PC-3 (cell line): ENCODE measurements around the gene NAV2. TPM values are rescaled to one million over a fixed set of nuclear protein-coding genes. Genes with fewer than 3 reads are reported as not detected.

Experiments
- ATAC-seq: fragments of 200-7000 bp; cut with Tn5 transposase; 2 replicates; pipeline ENCODE4 v1.9.1; 2020; ENCODE audit warnings: mild to moderate bottlenecking, moderate library complexity
- BruUV-seq: library from RNA; stranded (reverse); fragments of 400-500 nt; replicated peaks from 2 replicates; lab custom pipeline; 2021; lab: Mats Ljungman, UMichigan
- CTCF ChIA-PET: fragments of 300-600 bp; sonication (Branson Sonifier 250); formaldehyde crosslinking; loops from one replicate; lab custom pipeline; 2022; ENCODE audit warnings: antibody characterized with exemption; lab: Charles Lee
- POLR2A ChIA-PET: fragments of 300-600 bp; sonication (Branson Sonifier 250); formaldehyde crosslinking; loops from one replicate; lab custom pipeline; 2022; ENCODE audit warnings: antibody characterized with exemption; ENCODE audit not compliant: unreplicated experiment; lab: Charles Lee
- DNase-seq: peaks from one replicate; pipeline ENCODE4 v3.0.0-alpha.2; 2015
- H2AFZ ChIP-seq: fragments of 300-600 bp; sonication (generic); 2 replicates; pipeline ENCODE4 v1.6.0; 2016; ENCODE audit warnings: antibody characterized with exemption, low read length
- H3F3A ChIP-seq: fragments of 300-600 bp; sonication (generic); one replicate; pipeline ENCODE4 v1.6.0; 2017; ENCODE audit warnings: antibody characterized with exemption, low read length, control low read depth, mild to moderate bottlenecking; ENCODE audit not compliant: unreplicated experiment
- H3K27ac ChIP-seq: fragments of 300-600 bp; sonication (generic); 2 replicates; pipeline ENCODE4 v1.5.1; 2016; ENCODE audit warnings: mild to moderate bottlenecking, low read length
- H3K27me3 ChIP-seq: fragments of 300-600 bp; sonication (generic); 2 replicates; pipeline ENCODE4 v1.6.1; 2016; ENCODE audit warnings: low read length, mixed read lengths
- H3K36me3 ChIP-seq: fragments of 300-600 bp; sonication (generic); 2 replicates; pipeline ENCODE4 v1.6.1; 2016; ENCODE audit warnings: low read depth, mixed run types, low read length, mixed read lengths
- H3K4me1 ChIP-seq: fragments of 300-600 bp; sonication (generic); 2 replicates; pipeline ENCODE4 v1.5.1; 2016; ENCODE audit warnings: low read length; ENCODE audit not compliant: insufficient read depth
- H3K4me2 ChIP-seq: fragments of 300-600 bp; sonication (generic); 2 replicates; pipeline ENCODE4 v1.6.0; 2016; ENCODE audit warnings: low read length
- H3K4me3 ChIP-seq: fragments of 300-600 bp; sonication (generic); 2 replicates; pipeline ENCODE4 v1.5.1; 2016; ENCODE audit warnings: mild to moderate bottlenecking, low read length, mixed read lengths
- H3K79me2 ChIP-seq: fragments of 300-600 bp; sonication (generic); 2 replicates; pipeline ENCODE4 v1.6.1; 2017; ENCODE audit warnings: low read length, mixed read lengths
- H3K9ac ChIP-seq: fragments of 300-600 bp; sonication (generic); 2 replicates; pipeline ENCODE4 v1.6.0; 2016; ENCODE audit warnings: mild to moderate bottlenecking, low read length
- H3K9me2 ChIP-seq: fragments of 300-600 bp; sonication (generic); replicated peaks from 2 replicates; pipeline ENCODE4 v1.6.1; 2016; ENCODE audit warnings: mixed run types, low read length, mixed read lengths
- H3K9me3 ChIP-seq: fragments of 300-600 bp; sonication (generic); 2 replicates; pipeline ENCODE4 v1.6.1; 2016; ENCODE audit warnings: low read length, mixed read lengths
- H4K20me1 ChIP-seq: fragments of 300-600 bp; sonication (generic); 2 replicates; pipeline ENCODE4 v1.6.1; 2016; ENCODE audit warnings: low read length, mixed read lengths
- CTCF ChIP-seq: fragments of 300-600 bp; sonication (generic); conservative IDR thresholded peaks from 2 replicates; pipeline ENCODE4 v1.5.1; 2017; ENCODE audit warnings: antibody characterized with exemption, low read depth, mild to moderate bottlenecking, low read length
- EZH2 ChIP-seq: fragments of 300-600 bp; sonication (generic); IDR thresholded peaks from one replicate; pipeline ENCODE4 v1.6.1; 2017; ENCODE audit warnings: antibody characterized with exemption, mild to moderate bottlenecking, low read length; ENCODE audit not compliant: unreplicated experiment
- EZH2phosphoT487 ChIP-seq: fragments of 300-600 bp; sonication (generic); IDR thresholded peaks from 2 replicates; pipeline ENCODE4 v1.6.1; 2018; ENCODE audit warnings: mild to moderate bottlenecking, antibody characterized with exemption, low read length, borderline replicate concordance
- intact Hi-C: fragments of 100-400 bp; cut with micrococcal nuclease; formaldehyde crosslinking; loops from 2 replicates; pipeline ENCODE4 v1.9.0; 2023
- total RNA-seq: library from RNA; depleted of rRNA; stranded (reverse); fragments of >200 nt; gene quantifications from 2 replicates; pipeline ENCODE4 v1.2.3, GENCODE V29; 2014

NAV2 gene
- total RNA-seq, 1 experiment from 2014 or later = 10.4 TPM

- POLR2A ChIA-PET = no interaction called here
- intact Hi-C loops = no loop called here
Observed at GRCh38 chr11:19886498-19886897, 173.9 kb downstream of the NAV2 start.

GRCh38 chr11:19887842-19888241, 175.2 kb downstream of the NAV2 start:
- TF ChIP-seq EZH2phosphoT487 (no peak), CTCF (no peak), EZH2 (no peak)
- intact Hi-C loops = no loop called here
- Histone ChIP-seq H2AFZ (no peak overlapping the region), H3K4me3 (no peak overlapping the region), H3K27ac (no peak overlapping the region), H3K4me1 (peaks cover 22% of the 10 kb centered on the region), H3K9ac (no peak overlapping the region), H3K36me3 (no peaks in the 10 kb centered on the region), H3F3A (no peaks in the 10 kb centered on the region), H3K9me2 (no peaks in the 10 kb centered on the region), H3K4me2 (no peak overlapping the region), H3K27me3 (no peaks in the 10 kb centered on the region), H3K79me2 (no peaks in the 10 kb centered on the region), H4K20me1 (no peaks in the 10 kb centered on the region), H3K9me3 (no peaks in the 10 kb centered on the region)
- POLR2A ChIA-PET = no interaction called here
- ATAC-seq (no peak), DNase-seq (no peak)
- no TSS peak for BruUV-seq
- CTCF ChIA-PET = no interaction called here

More at GRCh38 chr11:19886498-19886897, 173.9 kb downstream of the NAV2 start:
- no TSS peak for BruUV-seq
- Histone ChIP-seq H3K79me2 (no peaks in the 10 kb centered on the region), H3F3A (no peaks in the 10 kb centered on the region), H3K4me1 (peaks cover 11% of the 10 kb centered on the region), H3K27ac (no peak overlapping the region), H3K9ac (no peak overlapping the region), H3K9me3 (no peaks in the 10 kb centered on the region), H3K4me2 (no peak overlapping the region), H3K27me3 (no peaks in the 10 kb centered on the region), H2AFZ (no peak overlapping the region), H3K4me3 (no peak overlapping the region), H3K9me2 (no peaks in the 10 kb centered on the region), H4K20me1 (no peaks in the 10 kb centered on the region), H3K36me3 (no peaks in the 10 kb centered on the region; the same call in 1 of the 2 replicates)
- ATAC-seq (no peak), DNase-seq (no peak)
- TF ChIP-seq EZH2phosphoT487 (no peak), CTCF (no peak), EZH2 (no peak)
- CTCF ChIA-PET = no interaction called here

GRCh38 chr11:19889531-19889930, 176.9 kb downstream of the NAV2 start:
- no TSS peak for BruUV-seq

More at GRCh38 chr11:19889531-19889930, 176.9 kb downstream of the NAV2 start:
- TF ChIP-seq CTCF = no peak
- TF ChIP-seq EZH2phosphoT487 = no peak
- no peak for TF ChIP-seq EZH2
- Histone ChIP-seq H3K9me2 (no peaks in the 10 kb centered on the region), H3K79me2 (no peaks in the 10 kb centered on the region), H3K9ac (no peak overlapping the region), H3F3A (no peaks in the 10 kb centered on the region), H3K27me3 (no peaks in the 10 kb centered on the region), H3K4me3 (no peak overlapping the region), H3K4me1 (peaks cover 22% of the 10 kb centered on the region), H2AFZ (no peak overlapping the region), H3K4me2 (no peak overlapping the region), H3K27ac (no peak overlapping the region), H4K20me1 (no peaks in the 10 kb centered on the region), H3K9me3 (no peaks in the 10 kb centered on the region), H3K36me3 (no peaks in the 10 kb centered on the region)
- no peak for ATAC-seq
- intact Hi-C loops = no loop called here
- DNase-seq = no peak
- POLR2A ChIA-PET = no interaction called here
- CTCF ChIA-PET = no interaction called here
